K562 (cell line): ENCODE data around the gene PTPN7. TPM values are rescaled to one million over a fixed set of nuclear protein-coding genes. Genes with fewer than 3 reads are reported as not detected.

ENCODE experiments used
- ATAC-seq: fragments of 200-7000 bp; cut with Tn5 transposase; 3 replicates; pipeline ENCODE4 v1.9.1; 2020; ENCODE audit warnings: moderate library complexity
- BruUV-seq: library from RNA; stranded (reverse); fragments of 400-500 nt; replicated peaks from 2 replicates; lab custom pipeline; 2021; lab: Mats Ljungman, UMichigan
- CTCF ChIA-PET: fragments of 300-600 bp; formaldehyde crosslinking; extraction: SDS; loops from one replicate; lab custom pipeline; 2021; ENCODE audit warnings: low intra/inter-chr PET ratio; lab: Yijun Ruan, JAX
- POLR2A ChIA-PET: fragments of 300-600, 350-650 bp; sonication (Branson Sonifier 250); formaldehyde crosslinking; extraction: SDS; loops from one replicate; lab custom pipeline; 2021; ENCODE audit warnings: antibody characterized with exemption, inconsistent platforms; lab: Yijun Ruan, JAX
- DNase-seq, 4 experiments: peaks; one replicate each; pipeline versions ENCODE4 v3.0.0 to v3.0.0-alpha.2; 2011 to 2018; ENCODE audit warnings: low spot score in 3 of 4, mixed read lengths in 3 of 4; ENCODE audit errors: extremely low read depth in 1 of 4
- FAIRE-seq: peaks from 2 replicates; lab custom pipeline; 2011; peaks lifted over from hg19 to GRCh38; lab: Jason Lieb, UNC
- H2AFZ ChIP-seq: 2 replicates; pipeline ENCODE4 v1.6.0; 2011; ENCODE audit warnings: low read depth, low read length, control low read depth, inconsistent platforms
- H3K27ac ChIP-seq: fragments of 200-600 bp; 3 replicates; pipeline ENCODE4 v1.8.0; 2011; ENCODE audit warnings: low read depth, mild to moderate bottlenecking, control low read depth, inconsistent platforms, low read length, moderate library complexity, mixed read lengths; ENCODE audit errors: extremely low read depth
- H3K27me3 ChIP-seq, 2 experiments: fragments of 300-600 bp in 1 of 2; 2 replicates in 1 of 2; 3 replicates in 1 of 2; pipeline versions ENCODE4 v1.6.0 to v1.8.0; 2011; ENCODE audit warnings: inconsistent platforms in 2 of 2, low read length in 2 of 2, mild to moderate bottlenecking in 1 of 2, mixed read lengths in 1 of 2, moderate library complexity in 1 of 2; ENCODE audit not compliant: control insufficient read depth in 2 of 2, insufficient read depth in 2 of 2
- H3K36me3 ChIP-seq: fragments of 300-600 bp; 3 replicates; pipeline ENCODE4 v1.8.0; 2011; ENCODE audit warnings: mild to moderate bottlenecking, low read length, inconsistent platforms; ENCODE audit not compliant: control insufficient read depth, insufficient read depth
- H3K4me1 ChIP-seq, 2 experiments: fragments of 200-600 bp in 1 of 2; replicated peaks in 1 of 2; 2 replicates in 1 of 2; 3 replicates in 1 of 2; pipeline versions ENCODE4 v1.5.1 to v1.8.0; 2011; ENCODE audit warnings: inconsistent platforms in 2 of 2, low read length in 2 of 2, mild to moderate bottlenecking in 1 of 2, mixed read lengths in 1 of 2, moderate library complexity in 1 of 2; ENCODE audit not compliant: control insufficient read depth in 2 of 2, insufficient read depth in 2 of 2
- H3K4me2 ChIP-seq: 2 replicates; pipeline ENCODE4 v1.6.1; 2011; ENCODE audit warnings: low read length, control low read depth, inconsistent platforms, mixed read lengths; ENCODE audit not compliant: insufficient read depth
- H3K4me3 ChIP-seq: fragments of 200-600 bp; sonication (generic), shearing (Covaris generic); 2 replicates; pipeline ENCODE4 v1.5.1; 2016; ENCODE audit warnings: control low read depth, inconsistent platforms
- H3K79me2 ChIP-seq: fragments of 200-600 bp; 3 replicates; pipeline ENCODE4 v1.8.0; 2011; ENCODE audit warnings: low read length, inconsistent platforms; ENCODE audit not compliant: control insufficient read depth, insufficient read depth
- H3K9ac ChIP-seq, 2 experiments: 2 replicates each; pipeline versions ENCODE4 v1.6.0 to v1.6.1; 2011; ENCODE audit warnings: low read depth in 2 of 2, low read length in 2 of 2, control low read depth in 1 of 2, inconsistent platforms in 1 of 2, mild to moderate bottlenecking in 1 of 2, mixed read lengths in 1 of 2; ENCODE audit not compliant: insufficient read depth in 1 of 2
- H3K9me1 ChIP-seq: one replicate; pipeline ENCODE4 v1.6.0; 2011; ENCODE audit warnings: inconsistent platforms, mild to moderate bottlenecking, low read length, moderate library complexity; ENCODE audit not compliant: control insufficient read depth, insufficient read depth
- H3K9me3 ChIP-seq: replicated peaks from 2 replicates; pipeline ENCODE4 v1.5.1; 2011; ENCODE audit warnings: low read depth, low read length, inconsistent platforms; ENCODE audit not compliant: control insufficient read depth, insufficient read depth
- H4K20me1 ChIP-seq: replicated peaks from 2 replicates; pipeline ENCODE4 v1.6.1; 2011; ENCODE audit warnings: low read length, inconsistent platforms, mixed read lengths; ENCODE audit not compliant: control insufficient read depth, insufficient read depth
- BRF1 ChIP-seq: IDR thresholded peaks from 3 replicates; pipeline ENCODE4 v1.6.1; 2011; ENCODE audit warnings: borderline replicate concordance, mild to moderate bottlenecking; ENCODE audit not compliant: insufficient read length; ENCODE audit errors: extremely low read depth
- CEBPG ChIP-seq, 3 experiments: fragments of 200-800 bp in 1 of 3; sonication (Bioruptor generic) in 1 of 3; sonication (generic) in 1 of 3; formaldehyde crosslinking in 1 of 3; IDR thresholded peaks in 2 of 3; conservative IDR thresholded peaks in 1 of 3; 2 replicates each; pipeline versions ENCODE4 v1.6.1 to v1.8.0; 2016 to 2022; ENCODE audit warnings: missing compliant biosample characterization in 2 of 3, missing genetic modification characterization in 2 of 3, mild to moderate bottlenecking in 1 of 3, missing genetic modification reagents in 1 of 3
- EP400 ChIP-seq: fragments of 450-650 bp; IDR thresholded peaks from 2 replicates; pipeline ENCODE4 v1.6.1; 2017; ENCODE audit warnings: antibody characterized with exemption, mild to moderate bottlenecking, moderate library complexity
- GTF2A2 ChIP-seq: IDR thresholded peaks from 2 replicates; pipeline ENCODE4 v1.6.1; 2016; ENCODE audit warnings: mild to moderate bottlenecking, missing genetic modification characterization, missing compliant biosample characterization
- HDAC1 ChIP-seq, 2 experiments: fragments of 450-650 bp; IDR thresholded peaks; 2 replicates each; pipeline ENCODE4 v1.6.1; 2016 to 2017; ENCODE audit warnings: inconsistent platforms in 1 of 2, mild to moderate bottlenecking in 1 of 2, moderate library complexity in 1 of 2
- JUN ChIP-seq, 2 experiments: sonication (generic) in 1 of 2; formaldehyde crosslinking in 1 of 2; IDR thresholded peaks; 2 replicates each; pipeline versions ENCODE4 v1.6.1 to v1.8.0; 2012 to 2022; ENCODE audit warnings: borderline replicate concordance in 2 of 2, mild to moderate bottlenecking in 2 of 2, improper control_type of control experiment in 1 of 2, low read depth in 1 of 2, low read length in 1 of 2, missing genetic modification reagents in 1 of 2
- MAFF ChIP-seq: IDR thresholded peaks from 2 replicates; pipeline ENCODE4 v1.6.1; 2012; ENCODE audit warnings: low read length, improper control_type of control experiment
- NBN ChIP-seq: fragments of 450-650 bp; IDR thresholded peaks from 2 replicates; pipeline ENCODE4 v1.6.1; 2016; ENCODE audit warnings: low read depth, mild to moderate bottlenecking
- SOX6 ChIP-seq: fragments of 450-650 bp; IDR thresholded peaks from 2 replicates; pipeline ENCODE4 v1.6.1; 2014; ENCODE audit warnings: mild to moderate bottlenecking
- SP2 ChIP-seq: IDR thresholded peaks from 2 replicates; pipeline ENCODE4 v1.6.1; 2011; ENCODE audit warnings: mild to moderate bottlenecking, low read depth, low read length, moderate library complexity; ENCODE audit not compliant: poor library complexity, severe bottlenecking; ENCODE audit errors: extremely low read depth
- SPI1 ChIP-seq: IDR thresholded peaks from 2 replicates; pipeline ENCODE4 v1.6.1; 2011; ENCODE audit warnings: low read depth, low read length, control low read depth, borderline replicate concordance
- TSC22D4 ChIP-seq: fragments of 450-650 bp; IDR thresholded peaks from 2 replicates; pipeline ENCODE4 v1.6.1; 2016; ENCODE audit warnings: missing genetic modification characterization, missing biosample characterization, control low read depth
- ZBTB8A ChIP-seq: fragments of 450-650 bp; IDR thresholded peaks from 2 replicates; pipeline ENCODE4 v1.6.1; 2018; ENCODE audit warnings: mild to moderate bottlenecking, moderate library complexity; ENCODE audit not compliant: partially characterized antibody
- ZKSCAN8 ChIP-seq: fragments of 200-800 bp; sonication (Bioruptor generic); IDR thresholded peaks from 2 replicates; pipeline ENCODE4 v1.6.1; 2016; ENCODE audit warnings: missing genetic modification characterization, missing compliant biosample characterization
- ZNF174 ChIP-seq: fragments of 250-450 bp; sonication (Bioruptor Pico); IDR thresholded peaks from 2 replicates; pipeline ENCODE4 v1.4.0; 2020; ENCODE audit warnings: mild to moderate bottlenecking
- ZNF175 ChIP-seq: fragments of 200-800 bp; sonication (Bioruptor generic); IDR thresholded peaks from 2 replicates; pipeline ENCODE4 v1.6.1; 2016; ENCODE audit warnings: low read depth, mild to moderate bottlenecking, missing genetic modification characterization, missing compliant biosample characterization
- ZNF23 ChIP-seq: fragments of 250-450 bp; sonication (Bioruptor Pico); IDR thresholded peaks from 2 replicates; pipeline ENCODE4 v1.4.0; 2020; ENCODE audit warnings: mild to moderate bottlenecking
- ZNF551 ChIP-seq: fragments of 250-450 bp; sonication (Bioruptor Pico); IDR thresholded peaks from 2 replicates; pipeline ENCODE4 v1.5.0; 2021; ENCODE audit warnings: mild to moderate bottlenecking, moderate library complexity
- ZNF561 ChIP-seq: fragments of 450-650 bp; formaldehyde crosslinking; conservative IDR thresholded peaks from 2 replicates; pipeline ENCODE4 v1.4.0; 2020; ENCODE audit warnings: mild to moderate bottlenecking, moderate library complexity
- ZNF699 ChIP-seq: fragments of 250-450 bp; sonication (Bioruptor Pico); IDR thresholded peaks from 2 replicates; pipeline ENCODE4 v1.8.0; 2021; ENCODE audit warnings: mild to moderate bottlenecking, moderate library complexity; ENCODE audit not compliant: insufficient replicate concordance
- ZNF764 ChIP-seq: fragments of 250-450 bp; sonication (Bioruptor Pico); IDR thresholded peaks from 2 replicates; pipeline ENCODE4 v1.4.0; 2020; ENCODE audit warnings: low read depth, mild to moderate bottlenecking, moderate library complexity
- ZNF79 ChIP-seq: fragments of 250-450 bp; sonication (Bioruptor Pico); IDR thresholded peaks from 2 replicates; pipeline ENCODE4 v1.4.0; 2020; ENCODE audit warnings: low read depth, mild to moderate bottlenecking, moderate library complexity
- WGBS: fragments of 100-300 bp; shearing (Covaris generic); methylation state at CpG from one replicate; pipeline ENCODE4 v1.1.6; 2016; ENCODE audit warnings: low coverage, mixed read lengths; ENCODE audit not compliant: insufficient coverage; ENCODE audit errors: missing lambda C conversion rate; 5-methylcytosine and 5-hydroxymethylcytosine counted together
- in situ Hi-C: fragments of 300-500 bp; cut with MboI; formaldehyde crosslinking; loops from 4 replicates; pipeline ENCODE4 v1.15.0; 2018; ENCODE audit warnings: inconsistent platforms, mixed read lengths
- intact Hi-C: fragments of 100-400 bp; cut with micrococcal nuclease; formaldehyde crosslinking; loops from 2 replicates; pipeline ENCODE4 v1.14.2; 2022
- polyA plus RNA-seq, 8 experiments: library from polyadenylated mRNA; depleted of rRNA in 4 of 8; stranded (reverse) in 5 of 8; unstranded in 3 of 8; fragments of >200 nt; fragmentation: Nextera tagmentation in 2 of 8; fragmentation: Illumina TruSeq in 1 of 8; extraction: Ambion mirVana in 2 of 8; extraction: Trizol in 1 of 8; gene quantifications; 2 replicates each; pipeline versions ENCODE4 v1.2.1 to v1.2.3, GENCODE V29; 2011 to 2014; ENCODE audit warnings: inconsistent platforms in 1 of 8, missing spikeins in 1 of 8
- total RNA-seq, 7 experiments: library from RNA; depleted of rRNA in 6 of 7; stranded (reverse); fragments of >200 nt in 6 of 7; fragmentation: Illumina TruSeq in 2 of 7; extraction: Trizol in 2 of 7; gene quantifications; 2 replicates each; pipeline versions ENCODE4 v1.2.1 to v1.2.3, GENCODE V29; 2011 to 2021; ENCODE audit warnings: low replicate concordance in 1 of 7

Gene PTPN7
- total and polyA plus RNA-seq, 9 of the 15 experiments (the other 6 are each of a cell fraction or from before 2014, with no cell fraction given), result 18.7 to 144 (median 120) TPM

DNA sequence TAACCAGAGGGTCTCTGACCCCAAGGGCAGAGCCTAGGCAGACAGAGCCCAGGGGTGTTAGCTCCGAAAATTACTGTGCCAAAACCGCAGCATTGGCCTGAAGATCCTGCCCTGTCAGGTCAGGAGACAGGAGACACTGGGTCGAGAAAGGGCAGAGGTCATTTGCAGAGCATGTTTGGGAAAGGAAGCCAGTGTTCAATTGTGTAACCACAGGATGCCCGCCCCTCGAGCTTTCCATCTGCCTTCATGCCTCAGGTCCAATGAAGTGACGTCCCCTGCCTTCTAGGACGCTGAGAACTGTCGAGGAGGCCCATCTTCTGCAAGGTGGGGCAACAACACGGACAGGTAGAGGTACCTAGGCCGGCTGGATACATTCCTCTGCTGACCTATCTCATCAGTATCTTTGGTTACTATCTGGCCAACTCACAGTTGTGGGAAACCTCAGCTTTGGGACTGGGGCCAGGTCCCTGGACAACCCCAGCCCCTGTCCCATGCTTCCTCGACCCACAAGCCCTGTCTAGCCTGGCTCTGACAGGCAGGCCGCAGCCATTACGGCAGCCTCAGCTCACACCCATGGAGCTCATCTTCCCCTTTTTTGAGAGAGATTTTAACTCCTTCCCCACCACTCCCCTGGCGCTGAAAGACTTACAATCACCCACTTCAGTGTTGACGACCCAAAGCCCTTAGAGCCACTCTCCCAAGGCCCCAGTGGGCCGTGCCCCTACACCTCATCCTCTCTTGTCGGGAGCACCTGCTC lies 17.2 kb downstream of the PTPN7 start:
- Histone ChIP-seq H3K79me2 (peaks cover 30% of the 10 kb centered on the region), H2AFZ (peak overlapping the region; percentile 96)
- FAIRE-seq, result no peak
- no peak for TF ChIP-seq HDAC1 (IDR thresholded peaks at IDR 0.05)
- TF ChIP-seq ZNF561 (CRISPR knock-in tag), result no peak
- TF ChIP-seq SP2, result no peak
- no peak for TF ChIP-seq NBN
- no peak for TF ChIP-seq ZNF175 (CRISPR knock-in tag)
- no peak for TF ChIP-seq BRF1
- no peak for TF ChIP-seq JUN (IDR thresholded peaks at IDR 0.05; ENCODE audit: borderline replicate concordance, low read depth, low read length)
- TF ChIP-seq JUN (CRISPR knock-in tag; IDR thresholded peaks at IDR 0.05; ENCODE audit: borderline replicate concordance), result no peak
- no peak for TF ChIP-seq ZNF699 (CRISPR knock-in tag)
- TF ChIP-seq SOX6, result no peak
- TF ChIP-seq ZNF23 (CRISPR knock-in tag), result no peak
- no peak for TF ChIP-seq TSC22D4 (tag)
- TF ChIP-seq ZBTB8A, result no peak
- no peak for TF ChIP-seq ZNF764 (CRISPR knock-in tag)
- no peak for TF ChIP-seq ZNF174 (CRISPR knock-in tag)
- no peak for TF ChIP-seq CEBPG (CRISPR knock-in tag; IDR thresholded peaks at IDR 0.05)
- no peak for TF ChIP-seq CEBPG (tag; conservative IDR thresholded peaks at IDR 0.05 in 1 of 2, IDR thresholded peaks at IDR 0.05 in 1 of 2)
- TF ChIP-seq EP400, result no peak
- no peak for TF ChIP-seq ZNF79 (CRISPR knock-in tag)
- no peak for TF ChIP-seq MAFF
- TF ChIP-seq ZNF551 (CRISPR knock-in tag), result no peak
- no peak for TF ChIP-seq SPI1
- no peak for TF ChIP-seq ZKSCAN8 (CRISPR knock-in tag)
- no peak for TF ChIP-seq GTF2A2

More for the DNA sequence above, 17.2 kb downstream of the PTPN7 start:
- CTCF ChIA-PET, result no interaction called here
- Histone ChIP-seq H3K4me1 (peaks cover 19 to 28% of the 10 kb centered on the region in 2 experiments; a peak in 4 of 5 replicates), H3K4me3 (peak overlapping the region; percentile 80), H4K20me1 (peaks cover 7% of the 10 kb centered on the region), H3K27ac (peak overlapping the region; percentile 73), H3K9me1 (peaks cover 4% of the 10 kb centered on the region), H3K9ac (peak overlapping the region; percentile 76 to 97), H3K4me2 (peak overlapping the region; percentile 84), H3K9me3 (no peaks in the 10 kb centered on the region), H3K36me3 (peaks cover 26% of the 10 kb centered on the region; the same call in 2 of the 3 replicates), H3K27me3 (no peaks in the 10 kb centered on the region)
- intact Hi-C loops, result no loop called here
- WGBS, result 33% methylated on average over 17 of the region's 17 CpGs
- ATAC-seq (peak; percentile 45), DNase-seq (peak in 2 of 4 experiments; percentile 52 to 58)
- TSS peak; percentile 39 for BruUV-seq
- POLR2A ChIA-PET, result interaction anchor here (0.6 to 8.9 kb wide), 14 partner anchors 8 to 667 kb away, joined by 3 to 49 read pairs (median 4); no protein-coding TSS in a partner anchor
- in situ Hi-C loops, result no loop called here
